ENCODE data around the gene LRRC41.

The LRRC41 gene

DNA sequence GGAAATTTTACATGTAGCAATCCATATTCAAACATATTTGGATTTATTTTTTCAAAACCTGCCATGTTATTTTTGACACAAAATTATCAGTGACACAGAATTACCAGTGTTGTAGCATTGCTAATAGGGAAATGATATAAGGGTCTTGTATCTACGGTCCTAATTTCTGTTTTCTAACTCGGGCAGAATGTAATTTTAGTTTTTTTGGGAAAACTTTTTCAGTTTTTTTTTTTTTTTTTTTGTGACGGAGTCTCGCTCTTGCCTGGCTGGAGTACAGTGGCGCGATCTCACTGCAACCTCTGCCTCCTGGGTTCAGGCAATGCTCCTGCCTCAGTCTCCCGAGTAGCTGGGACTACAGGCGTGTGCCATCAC is 2.7 kb upstream of the LRRC41 start:
- Histone ChIP-seq H3K4me3 (ENCODE audit: low read depth, low read length) (no peak overlapping the region), H3K36me3 (ENCODE audit: control insufficient read depth, insufficient read depth, low read length) (no peaks in the 10 kb centered on the region), H3K79me2 (peaks cover 34% of the 10 kb centered on the region), H3K4me1 (peaks cover 2% of the 10 kb centered on the region), H3K27ac (no peak overlapping the region), H3K9ac (no peak overlapping the region), H2AFZ (no peak overlapping the region), H3K9me3 (ENCODE audit: control insufficient read depth, low read length) (no peaks in the 10 kb centered on the region), H3K4me2 (ENCODE audit: low read length) (no peak overlapping the region), H3K27me3 (ENCODE audit: control insufficient read depth, insufficient read depth, low read length) (no peaks in the 10 kb centered on the region)
- TF ChIP-seq, protein P1, sequence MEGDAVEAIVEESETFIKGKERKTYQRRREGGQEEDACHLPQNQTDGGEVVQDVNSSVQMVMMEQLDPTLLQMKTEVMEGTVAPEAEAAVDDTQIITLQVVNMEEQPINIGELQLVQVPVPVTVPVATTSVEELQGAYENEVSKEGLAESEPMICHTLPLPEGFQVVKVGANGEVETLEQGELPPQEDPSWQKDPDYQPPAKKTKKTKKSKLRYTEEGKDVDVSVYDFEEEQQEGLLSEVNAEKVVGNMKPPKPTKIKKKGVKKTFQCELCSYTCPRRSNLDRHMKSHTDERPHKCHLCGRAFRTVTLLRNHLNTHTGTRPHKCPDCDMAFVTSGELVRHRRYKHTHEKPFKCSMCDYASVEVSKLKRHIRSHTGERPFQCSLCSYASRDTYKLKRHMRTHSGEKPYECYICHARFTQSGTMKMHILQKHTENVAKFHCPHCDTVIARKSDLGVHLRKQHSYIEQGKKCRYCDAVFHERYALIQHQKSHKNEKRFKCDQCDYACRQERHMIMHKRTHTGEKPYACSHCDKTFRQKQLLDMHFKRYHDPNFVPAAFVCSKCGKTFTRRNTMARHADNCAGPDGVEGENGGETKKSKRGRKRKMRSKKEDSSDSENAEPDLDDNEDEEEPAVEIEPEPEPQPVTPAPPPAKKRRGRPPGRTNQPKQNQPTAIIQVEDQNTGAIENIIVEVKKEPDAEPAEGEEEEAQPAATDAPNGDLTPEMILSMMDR (IDR thresholded peaks at IDR 0.05) = no peak

DNA sequence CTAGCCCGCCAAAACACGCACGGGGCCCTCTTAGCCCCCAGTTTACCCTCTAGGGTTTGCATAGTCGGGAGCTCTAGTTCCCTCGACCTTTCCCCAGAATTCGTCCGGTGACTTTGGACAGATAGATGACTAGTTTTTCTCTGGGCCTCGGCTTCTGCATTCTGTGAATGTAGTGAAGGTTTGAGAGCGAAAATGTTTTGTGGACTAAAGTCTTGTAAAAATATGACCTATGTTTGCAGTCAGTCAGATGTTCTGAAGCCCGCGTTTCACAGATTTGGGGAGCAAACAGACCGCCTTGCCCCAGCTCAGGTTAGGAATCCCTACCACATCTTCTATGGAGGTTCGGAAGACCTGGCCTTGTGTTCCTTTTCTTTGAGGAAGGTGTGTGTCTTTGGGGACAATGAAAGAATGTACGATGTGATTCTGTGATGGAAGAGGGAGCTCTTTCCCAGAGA is 483 bp upstream of the LRRC41 start:
- Histone ChIP-seq H3K4me3 (ENCODE audit: low read depth, low read length) (peak overlapping the region; percentile 96), H3K79me2 (peaks cover 50% of the 10 kb centered on the region), H3K36me3 (ENCODE audit: control insufficient read depth, insufficient read depth, low read length) (no peaks in the 10 kb centered on the region), H3K4me2 (ENCODE audit: low read length) (peak overlapping the region; percentile 85), H3K27me3 (ENCODE audit: control insufficient read depth, insufficient read depth, low read length) (no peaks in the 10 kb centered on the region), H3K4me1 (peaks cover 8% of the 10 kb centered on the region), H3K9me3 (ENCODE audit: control insufficient read depth, low read length) (no peaks in the 10 kb centered on the region), H3K27ac (peak overlapping the region; percentile 96), H3K9ac (no peak overlapping the region), H2AFZ (peak overlapping the region; percentile 90)
- TF ChIP-seq, protein P1 (IDR thresholded peaks at IDR 0.05) = no peak

DNA sequence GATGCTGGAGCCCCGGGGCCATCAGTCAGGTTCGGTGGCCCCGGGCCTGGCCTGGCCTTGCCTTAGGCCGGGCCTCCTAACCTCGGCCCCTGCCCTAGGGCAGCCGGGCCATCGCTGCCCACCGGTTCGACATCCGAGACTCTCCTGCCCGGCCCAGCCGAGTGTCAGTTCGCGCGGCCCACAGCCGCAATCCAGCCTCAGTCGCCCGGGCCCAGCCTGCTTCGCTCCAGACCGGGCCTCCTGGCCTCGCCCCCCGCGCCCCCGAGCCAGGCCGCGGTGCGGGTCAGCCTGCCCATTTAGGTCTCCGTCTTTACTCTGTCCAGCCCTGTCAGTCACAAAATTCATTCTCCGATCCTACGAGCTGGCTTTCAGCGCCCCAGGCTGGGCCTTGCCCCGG is 777 bp downstream of the LRRC41 start:
- Histone ChIP-seq H3K9me3 (ENCODE audit: control insufficient read depth, low read length) (no peaks in the 10 kb centered on the region), H3K9ac (peak overlapping the region; percentile 91), H3K36me3 (ENCODE audit: control insufficient read depth, insufficient read depth, low read length) (no peaks in the 10 kb centered on the region), H3K79me2 (peaks cover 51% of the 10 kb centered on the region), H3K4me2 (ENCODE audit: low read length) (peak overlapping the region; percentile 85), H3K4me1 (peaks cover 8% of the 10 kb centered on the region), H3K27me3 (ENCODE audit: control insufficient read depth, insufficient read depth, low read length) (no peaks in the 10 kb centered on the region), H3K27ac (peak overlapping the region; percentile 96), H2AFZ (peak overlapping the region; percentile 90), H3K4me3 (ENCODE audit: low read depth, low read length) (peak overlapping the region; percentile 96)
- TF ChIP-seq, protein P1 (IDR thresholded peaks at IDR 0.05) = no peak

DNA sequence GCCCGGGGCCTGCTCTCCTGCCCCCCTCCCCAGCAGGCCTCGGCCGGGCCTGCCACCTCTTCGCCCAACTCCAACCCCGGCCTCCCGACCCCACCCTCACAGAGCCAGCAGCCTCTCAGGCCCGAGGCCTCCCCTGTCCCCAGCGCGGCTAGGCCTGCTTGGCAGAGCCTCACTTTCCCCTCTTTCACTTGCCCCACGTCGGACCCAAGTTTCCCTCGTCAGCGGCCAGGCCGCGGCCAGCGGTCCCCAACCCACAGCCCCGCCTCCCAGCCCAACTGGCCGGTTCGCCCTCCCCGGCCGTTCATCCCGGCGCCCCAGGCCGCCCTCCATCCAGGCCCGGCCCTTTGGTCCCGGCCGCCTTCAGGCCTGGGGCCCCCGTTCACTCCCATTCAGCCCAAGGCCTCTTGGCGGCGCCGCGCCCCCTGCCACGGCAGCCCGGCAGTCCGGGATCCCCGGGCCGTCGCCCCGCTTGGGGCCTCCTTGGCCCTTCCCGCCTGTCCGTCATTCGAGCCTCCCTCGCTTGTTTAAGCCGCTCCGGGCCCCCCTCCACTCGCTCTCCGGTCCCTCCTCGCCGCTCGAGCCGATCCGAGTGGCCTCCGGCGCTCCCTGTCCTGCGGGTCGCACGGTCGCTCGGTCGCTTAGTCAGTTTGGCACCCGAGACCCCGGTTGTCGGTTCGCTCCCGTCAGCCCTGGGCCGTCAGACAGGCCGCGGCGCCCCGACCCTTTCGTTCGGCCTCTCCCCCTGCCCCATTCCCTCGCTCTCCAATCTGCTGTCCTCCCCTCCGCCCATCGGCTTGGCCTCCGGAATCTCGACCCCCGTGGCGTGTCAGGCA is 1.4 kb downstream of the LRRC41 start:
- TF ChIP-seq, protein P1 (IDR thresholded peaks at IDR 0.05) = no peak
- H3K79me2 ChIP-seq = peaks cover 52% of the 10 kb centered on the region
- H3K27ac ChIP-seq = peak overlapping the region; percentile 96
- H3K27me3 ChIP-seq (ENCODE audit: control insufficient read depth, insufficient read depth, low read length) = no peaks in the 10 kb centered on the region
- peak overlapping the region; percentile 90 for H2AFZ ChIP-seq
- H3K4me2 ChIP-seq (ENCODE audit: low read length) = peak overlapping the region; percentile 85
- H3K9ac ChIP-seq = peak overlapping the region; percentile 91
- H3K9me3 ChIP-seq (ENCODE audit: control insufficient read depth, low read length) = no peaks in the 10 kb centered on the region
- H3K4me3 ChIP-seq (ENCODE audit: low read depth, low read length) = peak overlapping the region; percentile 96
- no peaks in the 10 kb centered on the region for H3K36me3 ChIP-seq (ENCODE audit: control insufficient read depth, insufficient read depth, low read length)
- H3K4me1 ChIP-seq = peaks cover 8% of the 10 kb centered on the region
